GM12892 (cell line): ENCODE results near the gene EML1.

Experiments used
- DNase-seq: peaks from one replicate; pipeline ENCODE4 v3.0.0; 2011; ENCODE audit not compliant: insufficient read length
- FAIRE-seq: peaks from 2 replicates; lab custom pipeline; 2011; peaks lifted over from hg19 to GRCh38; lab: Jason Lieb, UNC
- POLR2A ChIP-seq: IDR thresholded peaks from 2 replicates; pipeline ENCODE4 v1.6.1; 2011; ENCODE audit warnings: low read depth, low read length, control low read depth
- POLR2AphosphoS5 ChIP-seq: IDR thresholded peaks from 2 replicates; pipeline ENCODE4 v1.6.1; 2011; ENCODE audit warnings: low read depth, low read length, control low read depth
- TAF1 ChIP-seq: IDR thresholded peaks from 2 replicates; pipeline ENCODE4 v1.6.1; 2011; ENCODE audit warnings: low read depth, mild to moderate bottlenecking, control low read depth, low read length, borderline replicate concordance

The EML1 gene

GRCh38 chr14:99872786-99873440 is 79.7 kb downstream of the EML1 start:
- TF ChIP-seq POLR2AphosphoS5 (no peak), POLR2A (no peak), TAF1 (no peak)
- no peak for DNase-seq
- no peak for FAIRE-seq

GRCh38 chr14:99873653-99874052 is 80.4 kb downstream of the EML1 start:
- FAIRE-seq, result no peak
- TF ChIP-seq POLR2A (no peak), TAF1 (no peak), POLR2AphosphoS5 (no peak)
- no peak for DNase-seq

- no peak for DNase-seq
- TF ChIP-seq TAF1, result no peak
- no peak for TF ChIP-seq POLR2A
- TF ChIP-seq POLR2AphosphoS5, result no peak
- no peak for FAIRE-seq
These were observed 81.1 kb downstream of the EML1 start for GRCh38 chr14:99874306-99874705.

GRCh38 chr14:99875421-99875820 is 82.2 kb downstream of the EML1 start:
- FAIRE-seq (no peak), DNase-seq (no peak)

GRCh38 chr14:99875836-99876235 is 82.6 kb downstream of the EML1 start:
- DNase-seq (no peak), FAIRE-seq (no peak)
- TF ChIP-seq POLR2A (no peak), POLR2AphosphoS5 (no peak), TAF1 (no peak)

More at GRCh38 chr14:99875421-99875820, 82.2 kb downstream of the EML1 start:
- TF ChIP-seq POLR2A (no peak), TAF1 (no peak), POLR2AphosphoS5 (no peak)

GRCh38 chr14:99876406-99876805 is 83.2 kb downstream of the EML1 start:
- no peak for DNase-seq
- no peak for TF ChIP-seq TAF1
- TF ChIP-seq POLR2A, result no peak
- TF ChIP-seq POLR2AphosphoS5, result no peak
- FAIRE-seq, result no peak

- TF ChIP-seq TAF1 (no peak), POLR2A (no peak), POLR2AphosphoS5 (no peak)
- DNase-seq (no peak), FAIRE-seq (no peak)
These were observed 85.3 kb downstream of the EML1 start for GRCh38 chr14:99878563-99878962.

- no peak for FAIRE-seq
- TF ChIP-seq POLR2A, result no peak
- no peak for TF ChIP-seq TAF1
- TF ChIP-seq POLR2AphosphoS5, result no peak
- no peak for DNase-seq
These were observed 86.4 kb downstream of the EML1 start for GRCh38 chr14:99879401-99880295.

- no peak for TF ChIP-seq POLR2A
- TF ChIP-seq POLR2AphosphoS5, result no peak
- no peak for TF ChIP-seq TAF1
- no peak for FAIRE-seq
- DNase-seq, result no peak
These were observed 87.6 kb downstream of the EML1 start for GRCh38 chr14:99880651-99881420.

GRCh38 chr14:99883866-99884650 is 90.8 kb downstream of the EML1 start:
- TF ChIP-seq POLR2A (no peak), POLR2AphosphoS5 (no peak), TAF1 (no peak)
- DNase-seq (no peak), FAIRE-seq (no peak)
